IMR-90 (cell line): ENCODE data around the gene MRPL28.

Experiments used
- MAFK ChIP-seq: IDR thresholded peaks from 2 replicates; pipeline ENCODE4 v1.6.1; 2012; ENCODE audit warnings: low read depth, low read length, improper control_type of control experiment
- MXI1 ChIP-seq: IDR thresholded peaks from 2 replicates; pipeline ENCODE4 v1.6.1; 2012; ENCODE audit warnings: low read depth, mild to moderate bottlenecking, low read length, moderate library complexity, borderline replicate concordance
- NFE2L2 ChIP-seq: fragments of 150-350 bp; IDR thresholded peaks from 2 replicates; pipeline ENCODE4 v1.6.1; 2016; ENCODE audit warnings: low read depth, mild to moderate bottlenecking, low read length
- POLR2A ChIP-seq: IDR thresholded peaks from 2 replicates; pipeline ENCODE4 v1.6.1; 2012; ENCODE audit warnings: mild to moderate bottlenecking, low read depth, low read length
- RAD21 ChIP-seq: IDR thresholded peaks from 2 replicates; pipeline ENCODE4 v1.6.1; 2012; ENCODE audit warnings: low read length, improper control_type of control experiment
- RCOR1 ChIP-seq: IDR thresholded peaks from 2 replicates; pipeline ENCODE4 v1.6.1; 2012; ENCODE audit warnings: mild to moderate bottlenecking, low read length, improper control_type of control experiment; ENCODE audit not compliant: insufficient replicate concordance
- RFX5 ChIP-seq: IDR thresholded peaks from 2 replicates; pipeline ENCODE4 v1.8.0; 2012; ENCODE audit warnings: low read depth, mild to moderate bottlenecking, low read length, moderate library complexity
- SMC3 ChIP-seq: fragments of 150-350 bp; IDR thresholded peaks from 2 replicates; pipeline ENCODE4 v1.6.1; 2016; ENCODE audit warnings: low read depth, mild to moderate bottlenecking, antibody characterized with exemption, low read length, moderate library complexity
- TF ChIP-seq, protein P1 (sequence below): conservative IDR thresholded peaks from 2 replicates; pipeline ENCODE4 v1.5.1; 2012; ENCODE audit warnings: mild to moderate bottlenecking, low read depth, low read length, improper control_type of control experiment

DNA sequence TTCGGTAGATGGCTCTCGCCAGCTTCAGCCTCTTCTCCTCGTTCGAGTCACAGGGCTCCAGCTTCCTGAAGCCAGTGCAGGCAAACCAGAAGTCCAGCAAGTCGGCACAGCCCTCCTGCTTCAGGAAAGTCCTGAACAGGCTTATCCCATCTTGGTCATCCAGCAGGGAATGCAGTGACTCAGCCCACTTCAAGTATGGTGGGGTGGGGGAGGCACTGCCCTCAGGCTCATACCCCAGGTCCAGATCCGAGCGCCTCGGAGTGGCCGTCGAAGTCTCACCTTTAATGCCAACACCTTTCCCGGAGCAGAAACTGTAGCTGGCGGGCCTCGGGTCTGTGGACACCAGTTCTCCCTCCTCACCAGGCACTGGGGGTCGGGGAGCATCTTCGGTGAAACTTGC is 23.8 kb downstream of the MRPL28 start:
- TF ChIP-seq RAD21 (no peak), POLR2A (no peak), NFE2L2 (no peak), MAFK (no peak), SMC3 (no peak), MXI1 (no peak), RFX5 (no peak), RCOR1 (no peak)
- TF ChIP-seq, protein P1, sequence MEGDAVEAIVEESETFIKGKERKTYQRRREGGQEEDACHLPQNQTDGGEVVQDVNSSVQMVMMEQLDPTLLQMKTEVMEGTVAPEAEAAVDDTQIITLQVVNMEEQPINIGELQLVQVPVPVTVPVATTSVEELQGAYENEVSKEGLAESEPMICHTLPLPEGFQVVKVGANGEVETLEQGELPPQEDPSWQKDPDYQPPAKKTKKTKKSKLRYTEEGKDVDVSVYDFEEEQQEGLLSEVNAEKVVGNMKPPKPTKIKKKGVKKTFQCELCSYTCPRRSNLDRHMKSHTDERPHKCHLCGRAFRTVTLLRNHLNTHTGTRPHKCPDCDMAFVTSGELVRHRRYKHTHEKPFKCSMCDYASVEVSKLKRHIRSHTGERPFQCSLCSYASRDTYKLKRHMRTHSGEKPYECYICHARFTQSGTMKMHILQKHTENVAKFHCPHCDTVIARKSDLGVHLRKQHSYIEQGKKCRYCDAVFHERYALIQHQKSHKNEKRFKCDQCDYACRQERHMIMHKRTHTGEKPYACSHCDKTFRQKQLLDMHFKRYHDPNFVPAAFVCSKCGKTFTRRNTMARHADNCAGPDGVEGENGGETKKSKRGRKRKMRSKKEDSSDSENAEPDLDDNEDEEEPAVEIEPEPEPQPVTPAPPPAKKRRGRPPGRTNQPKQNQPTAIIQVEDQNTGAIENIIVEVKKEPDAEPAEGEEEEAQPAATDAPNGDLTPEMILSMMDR: no peak
